CD14-positive monocyte (primary cell): ENCODE measurements around the gene CFAP206. TPM values are rescaled to one million over a fixed set of nuclear protein-coding genes. Genes with fewer than 3 reads are reported as not detected.
A peak's percentile ranks its signal among the peaks of the same experiment; 100 is the strongest.

Source experiments
- DNase-seq, 3 donors: peaks; one replicate each; pipeline ENCODE4 v3.0.0-alpha.2; 2011 to 2022
- H2AFZ ChIP-seq: 2 replicates; pipeline ENCODE4 v1.6.0; 2012; ENCODE audit warnings: mild to moderate bottlenecking, low read depth, low read length, inconsistent platforms; ENCODE audit not compliant: insufficient read depth, poor library complexity, severe bottlenecking
- H3K27ac ChIP-seq, 2 donors: 1 replicate in 1 of 2; 2 replicates in 1 of 2; pipeline ENCODE4 v1.5.1; 2012 to 2013; ENCODE audit warnings: low read length in 2 of 2, control low read depth in 1 of 2, inconsistent platforms in 1 of 2, low read depth in 1 of 2, mild to moderate bottlenecking in 1 of 2
- H3K27me3 ChIP-seq, 2 donors: one replicate each; pipeline versions ENCODE4 v1.6.0 to v1.6.1; 2011 to 2013; ENCODE audit warnings: low read length in 2 of 2; ENCODE audit not compliant: control insufficient read depth in 2 of 2, insufficient read depth in 2 of 2
- H3K36me3 ChIP-seq, 2 donors: replicated peaks in 1 of 2; 1 replicate in 1 of 2; 2 replicates in 1 of 2; pipeline versions ENCODE4 v1.5.1 to v1.6.1; 2012 to 2013; ENCODE audit warnings: low read length in 2 of 2, control low read depth in 1 of 2, inconsistent platforms in 1 of 2, mild to moderate bottlenecking in 1 of 2; ENCODE audit not compliant: insufficient read depth in 2 of 2, control insufficient read depth in 1 of 2
- H3K4me1 ChIP-seq, 2 donors: 1 replicate in 1 of 2; 2 replicates in 1 of 2; pipeline versions ENCODE4 v1.5.1 to v1.6.1; 2012 to 2013; ENCODE audit warnings: low read length in 2 of 2, control low read depth in 1 of 2, inconsistent platforms in 1 of 2, mild to moderate bottlenecking in 1 of 2, moderate library complexity in 1 of 2; ENCODE audit not compliant: insufficient read depth in 2 of 2, control insufficient read depth in 1 of 2
- H3K4me2 ChIP-seq: replicated peaks from 2 replicates; pipeline ENCODE3; 2012; ENCODE audit warnings: low read length, moderate library complexity, mild to moderate bottlenecking; ENCODE audit not compliant: poor library complexity, severe bottlenecking; ENCODE audit errors: extremely low read depth
- H3K4me3 ChIP-seq, 3 experiments: fragments of 200-600 bp in 1 of 3; sonication (generic) in 1 of 3; replicated peaks in 1 of 3; 1 replicate in 2 of 3; 2 replicates in 1 of 3; pipeline ENCODE4 v1.5.1; 2011 to 2013; ENCODE audit warnings: low read length in 3 of 3, mild to moderate bottlenecking in 3 of 3, control low read depth in 2 of 3, low read depth in 2 of 3, inconsistent platforms in 1 of 3, moderate library complexity in 1 of 3
- H3K79me2 ChIP-seq: 2 replicates; pipeline ENCODE4 v1.6.0; 2012; ENCODE audit warnings: mild to moderate bottlenecking, control low read depth, inconsistent platforms, low read length, moderate library complexity; ENCODE audit not compliant: insufficient read depth
- H3K9ac ChIP-seq: 2 replicates; pipeline ENCODE4 v1.6.0; 2017; ENCODE audit warnings: low read length, mild to moderate bottlenecking; ENCODE audit not compliant: insufficient read depth, poor library complexity, severe bottlenecking
- H3K9me3 ChIP-seq, 2 donors: replicated peaks in 1 of 2; 1 replicate in 1 of 2; 2 replicates in 1 of 2; pipeline versions ENCODE4 v1.5.1 to v1.6.1; 2012 to 2013; ENCODE audit warnings: low read length in 2 of 2, control low read depth in 1 of 2; ENCODE audit not compliant: control insufficient read depth in 1 of 2, insufficient read depth in 1 of 2
- H4K20me1 ChIP-seq: 2 replicates; pipeline ENCODE4 v1.6.0; 2012; ENCODE audit warnings: mild to moderate bottlenecking, low read length, control low read depth, moderate library complexity; ENCODE audit not compliant: insufficient read depth
- H3K27ac Mint-ChIP-seq, 7 donors: one replicate each; pipeline ENCODE4 v1.8.0; 2020; ENCODE audit warnings: mild to moderate bottlenecking in 7 of 7, mixed read lengths in 7 of 7, moderate library complexity in 6 of 7, inconsistent platforms in 2 of 7
- H3K27me3 Mint-ChIP-seq, 3 donors: one replicate each; pipeline ENCODE4 v1.8.0; 2021 to 2022; ENCODE audit warnings: low read depth in 3 of 3, mild to moderate bottlenecking in 3 of 3, mixed read lengths in 3 of 3, moderate library complexity in 3 of 3, inconsistent platforms in 1 of 3
- H3K36me3 Mint-ChIP-seq, 2 donors: one replicate each; pipeline ENCODE4 v1.8.0; 2020; ENCODE audit warnings: mixed read lengths in 2 of 2, inconsistent platforms in 1 of 2, mild to moderate bottlenecking in 1 of 2
- H3K4me1 Mint-ChIP-seq: one replicate; pipeline ENCODE4 v1.8.0; 2020; ENCODE audit warnings: mild to moderate bottlenecking, mixed read lengths
- H3K4me3 Mint-ChIP-seq, 2 donors: one replicate each; pipeline ENCODE4 v1.8.0; 2020; ENCODE audit warnings: mild to moderate bottlenecking in 2 of 2, mixed read lengths in 2 of 2, moderate library complexity in 1 of 2
- H3K9me3 Mint-ChIP-seq, 7 donors: one replicate each; pipeline ENCODE4 v1.8.0; 2020 to 2022; ENCODE audit warnings: mixed read lengths in 7 of 7, mild to moderate bottlenecking in 6 of 7, moderate library complexity in 6 of 7, inconsistent platforms in 2 of 7
- WGBS: methylation state at CpG from one replicate; pipeline ENCODE4 v1.1.5; 2013; ENCODE audit warnings: missing lambda C conversion rate; ENCODE audit not compliant: insufficient coverage; 5-methylcytosine and 5-hydroxymethylcytosine counted together
- intact Hi-C, 2 donors: fragments of 100-400 bp; cut with micrococcal nuclease; formaldehyde crosslinking; loops; one replicate each; pipeline versions ENCODE4 v1.15.0 to v1.15.1; 2023
- polyA plus RNA-seq, 3 donors: library from polyadenylated mRNA; depleted of rRNA in 1 of 3; unstranded in 2 of 3; stranded (reverse) in 1 of 3; fragments of 300-500 nt in 2 of 3; fragments of >200 nt in 1 of 3; fragmentation: Illumina TruSeq in 2 of 3; gene quantifications; 1 replicate in 2 of 3; 2 replicates in 1 of 3; pipeline ENCODE4 v1.2.3, GENCODE V29; 2012 to 2021
- TF ChIP-seq, protein P1 (sequence below): fragments of 200-600 bp; IDR thresholded peaks from one replicate; pipeline ENCODE4 v1.8.0; 2022; ENCODE audit warnings: antibody characterized with exemption, mild to moderate bottlenecking

The CFAP206 gene
- polyA plus RNA-seq, 3 donors: not detected

GRCh38 chr6:87494761-87495422, 87.1 kb downstream of the CFAP206 start:
- Histone ChIP-seq H3K36me3 (peaks cover 19 to 68% of the 10 kb centered on the region in 2 donors), H2AFZ (no peak overlapping the region), H3K4me3 (no peak overlapping the region), H3K9ac (no peak overlapping the region), H3K79me2 (peaks cover 26% of the 10 kb centered on the region), H3K4me2 (no peak overlapping the region), H3K9me3 (no peaks in the 10 kb centered on the region), H3K4me1 (peaks cover 0 to 7% of the 10 kb centered on the region in 2 donors), H3K27ac (peak overlapping the region in 1 of 2 donors; percentile 36), H3K27me3 (no peaks in the 10 kb centered on the region), H4K20me1 (peaks cover 87% of the 10 kb centered on the region)
- no peaks in the 10 kb centered on the region for H3K9me3 Mint-ChIP-seq
- no peaks in the 10 kb centered on the region for H3K27me3 Mint-ChIP-seq
- no peak overlapping the region for H3K4me3 Mint-ChIP-seq
- peaks cover 21 to 50% of the 10 kb centered on the region in 2 donors for H3K36me3 Mint-ChIP-seq
- intact Hi-C loops: no loop called here
- peak in 1 of 3 donors; percentile 4 for DNase-seq
- TF ChIP-seq, protein P1, sequence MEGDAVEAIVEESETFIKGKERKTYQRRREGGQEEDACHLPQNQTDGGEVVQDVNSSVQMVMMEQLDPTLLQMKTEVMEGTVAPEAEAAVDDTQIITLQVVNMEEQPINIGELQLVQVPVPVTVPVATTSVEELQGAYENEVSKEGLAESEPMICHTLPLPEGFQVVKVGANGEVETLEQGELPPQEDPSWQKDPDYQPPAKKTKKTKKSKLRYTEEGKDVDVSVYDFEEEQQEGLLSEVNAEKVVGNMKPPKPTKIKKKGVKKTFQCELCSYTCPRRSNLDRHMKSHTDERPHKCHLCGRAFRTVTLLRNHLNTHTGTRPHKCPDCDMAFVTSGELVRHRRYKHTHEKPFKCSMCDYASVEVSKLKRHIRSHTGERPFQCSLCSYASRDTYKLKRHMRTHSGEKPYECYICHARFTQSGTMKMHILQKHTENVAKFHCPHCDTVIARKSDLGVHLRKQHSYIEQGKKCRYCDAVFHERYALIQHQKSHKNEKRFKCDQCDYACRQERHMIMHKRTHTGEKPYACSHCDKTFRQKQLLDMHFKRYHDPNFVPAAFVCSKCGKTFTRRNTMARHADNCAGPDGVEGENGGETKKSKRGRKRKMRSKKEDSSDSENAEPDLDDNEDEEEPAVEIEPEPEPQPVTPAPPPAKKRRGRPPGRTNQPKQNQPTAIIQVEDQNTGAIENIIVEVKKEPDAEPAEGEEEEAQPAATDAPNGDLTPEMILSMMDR: no peak
- peaks cover 8% of the 10 kb centered on the region for H3K4me1 Mint-ChIP-seq
- WGBS: 68% methylated on average over 3 of the region's 8 CpGs
- H3K27ac Mint-ChIP-seq: peak overlapping the region in 6 of 7 donors; percentile 17 to 42 (median 36)

GRCh38 chr6:87498048-87498447, 90.3 kb downstream of the CFAP206 start:
- H3K4me3 Mint-ChIP-seq: no peak overlapping the region
- DNase-seq: no peak
- Histone ChIP-seq H3K79me2 (peaks cover 18% of the 10 kb centered on the region), H3K4me2 (no peak overlapping the region), H3K27me3 (no peaks in the 10 kb centered on the region), H4K20me1 (peaks cover 71% of the 10 kb centered on the region), H3K27ac (peak overlapping the region in 1 of 2 donors; percentile 22), H3K9ac (no peak overlapping the region), H3K36me3 (peaks cover 35 to 67% of the 10 kb centered on the region in 2 donors), H2AFZ (no peak overlapping the region), H3K4me3 (no peak overlapping the region), H3K4me1 (peaks cover 0 to 7% of the 10 kb centered on the region in 2 donors), H3K9me3 (no peaks in the 10 kb centered on the region)
- no peaks in the 10 kb centered on the region for H3K27me3 Mint-ChIP-seq
- no peaks in the 10 kb centered on the region for H3K9me3 Mint-ChIP-seq
- H3K4me1 Mint-ChIP-seq: peaks cover 8% of the 10 kb centered on the region
- TF ChIP-seq, protein P1: no peak
- intact Hi-C loops: no loop called here
- no peak overlapping the region for H3K27ac Mint-ChIP-seq
- peaks cover 25 to 50% of the 10 kb centered on the region in 2 donors for H3K36me3 Mint-ChIP-seq
